Ovary (tissue), 3 donors: ENCODE measurements around the gene TPST1.

Experiments used
- CTCF ChIP-seq, 3 donors: fragments of 450-650 bp in 2 of 3; fragments of 200-600 bp in 1 of 3; IDR thresholded peaks; one replicate each; pipeline versions ENCODE4 v1.5.1 to v1.8.0; 2016 to 2022; ENCODE audit warnings: antibody characterized with exemption in 3 of 3, mild to moderate bottlenecking in 1 of 3
- EP300 ChIP-seq: sonication (generic); formaldehyde crosslinking; IDR thresholded peaks from one replicate; pipeline ENCODE4 v1.6.1; 2017; ENCODE audit warnings: antibody characterized with exemption
- POLR2A ChIP-seq: fragments of 450-650 bp; IDR thresholded peaks from one replicate; pipeline ENCODE4 v1.6.1; 2017; ENCODE audit warnings: antibody characterized with exemption, mild to moderate bottlenecking, moderate library complexity
- donor health status: DM: no; HTN: no; CAD: no.

GRCh38 chr7:66176914-66177313 is 28.2 kb upstream of the TPST1 start:
- TF ChIP-seq EP300 = no peak
- no peak for TF ChIP-seq CTCF (IDR thresholded peaks at IDR 0.05)
- TF ChIP-seq POLR2A = no peak
